T-helper 1 cell treated with Interleukin-12 subunit alpha and Interleukin-12 subunit beta and Interleukin-4 antibody, amounts not matched to agents 30 ng/mL and 1 ng/mL, for 36 hours (primary cell): ENCODE measurements around the gene SPHK1. TPM values are rescaled to one million over a fixed set of nuclear protein-coding genes. Genes with fewer than 3 reads are reported as not detected.

ENCODE experiments used
- intact Hi-C: fragments of 100-400 bp; cut with micrococcal nuclease; formaldehyde crosslinking; loops from one replicate; pipeline ENCODE4 v1.15.1; 2024
- total RNA-seq: library from RNA; stranded (reverse); gene quantifications from 2 replicates; pipeline ENCODE4 v1.2.3, GENCODE V29; 2022

The SPHK1 gene
- total RNA-seq, 1 donor from 2014 or later, result 2.5 TPM

DNA sequence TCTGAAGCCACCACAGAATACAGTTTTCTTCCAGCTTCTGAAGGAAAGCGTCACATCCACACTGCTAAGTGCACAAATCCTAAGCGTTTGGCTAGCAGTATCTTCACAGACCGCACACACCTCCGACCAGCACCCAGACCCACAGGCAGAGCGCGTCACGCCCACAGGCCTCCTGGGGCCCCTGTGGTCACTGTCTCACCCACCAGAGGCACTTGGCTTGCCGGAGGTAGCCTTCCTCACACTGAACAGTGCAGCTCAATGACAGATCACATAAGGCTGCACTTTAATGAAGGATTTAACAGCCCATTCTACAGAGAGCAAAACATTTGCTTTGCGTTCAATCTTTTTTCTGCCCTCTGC, 21.2 kb downstream of the SPHK1 start:
- intact Hi-C loops, result no loop called here

DNA sequence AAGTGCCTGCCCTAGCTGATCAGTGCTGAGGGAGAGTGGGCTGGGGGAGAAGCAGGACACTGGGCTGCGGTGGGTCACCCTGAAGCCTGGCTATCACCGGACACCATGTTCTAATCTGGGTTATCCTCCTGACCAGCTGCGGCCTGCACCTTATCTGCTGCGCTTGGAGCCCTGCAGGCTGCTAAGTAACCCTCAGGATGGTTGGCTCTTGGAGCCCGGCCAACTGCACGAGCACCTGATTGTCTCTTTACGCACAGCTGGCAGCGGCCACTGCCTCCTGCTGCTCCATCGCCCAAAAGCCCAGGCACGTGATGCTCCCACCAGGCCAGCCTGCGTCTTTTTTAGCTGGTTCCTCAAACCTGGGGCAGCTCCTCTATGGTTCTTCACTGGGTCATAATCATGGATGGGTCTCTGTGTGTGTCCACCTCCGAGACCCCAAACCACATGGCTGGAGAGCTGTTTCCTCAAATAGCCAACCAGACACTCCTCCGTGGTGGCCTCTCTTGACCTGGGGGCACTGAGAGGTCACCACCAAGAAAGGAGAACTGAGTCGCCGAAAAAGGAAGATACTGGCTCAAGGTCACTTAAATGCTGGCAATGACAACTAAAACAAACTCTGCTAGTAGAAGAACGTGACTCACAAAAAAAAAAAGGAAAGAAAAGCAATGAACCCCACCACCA, 21.7 kb downstream of the SPHK1 start:
- intact Hi-C loops, result no loop called here

DNA sequence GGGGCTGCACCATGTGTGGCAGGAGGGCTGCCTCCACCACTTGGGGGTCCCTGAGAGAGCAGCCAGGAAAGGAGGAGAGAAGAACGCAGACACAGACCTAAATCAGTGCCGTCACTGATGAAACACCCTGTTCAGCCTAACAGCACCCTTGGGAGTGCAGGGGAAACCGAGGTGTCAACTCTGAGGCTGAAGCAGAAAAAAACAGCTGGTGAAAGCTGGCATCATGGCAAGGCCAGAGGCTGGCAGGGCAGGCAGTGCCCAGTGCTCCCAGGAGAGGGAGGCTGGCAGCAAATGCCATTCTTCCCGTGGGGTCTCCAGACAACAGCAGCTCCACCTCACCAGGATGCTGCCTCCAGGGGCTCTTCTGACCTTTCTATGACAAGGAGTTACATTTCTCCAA, 23.1 kb downstream of the SPHK1 start:
- intact Hi-C loops, result no loop called here

DNA sequence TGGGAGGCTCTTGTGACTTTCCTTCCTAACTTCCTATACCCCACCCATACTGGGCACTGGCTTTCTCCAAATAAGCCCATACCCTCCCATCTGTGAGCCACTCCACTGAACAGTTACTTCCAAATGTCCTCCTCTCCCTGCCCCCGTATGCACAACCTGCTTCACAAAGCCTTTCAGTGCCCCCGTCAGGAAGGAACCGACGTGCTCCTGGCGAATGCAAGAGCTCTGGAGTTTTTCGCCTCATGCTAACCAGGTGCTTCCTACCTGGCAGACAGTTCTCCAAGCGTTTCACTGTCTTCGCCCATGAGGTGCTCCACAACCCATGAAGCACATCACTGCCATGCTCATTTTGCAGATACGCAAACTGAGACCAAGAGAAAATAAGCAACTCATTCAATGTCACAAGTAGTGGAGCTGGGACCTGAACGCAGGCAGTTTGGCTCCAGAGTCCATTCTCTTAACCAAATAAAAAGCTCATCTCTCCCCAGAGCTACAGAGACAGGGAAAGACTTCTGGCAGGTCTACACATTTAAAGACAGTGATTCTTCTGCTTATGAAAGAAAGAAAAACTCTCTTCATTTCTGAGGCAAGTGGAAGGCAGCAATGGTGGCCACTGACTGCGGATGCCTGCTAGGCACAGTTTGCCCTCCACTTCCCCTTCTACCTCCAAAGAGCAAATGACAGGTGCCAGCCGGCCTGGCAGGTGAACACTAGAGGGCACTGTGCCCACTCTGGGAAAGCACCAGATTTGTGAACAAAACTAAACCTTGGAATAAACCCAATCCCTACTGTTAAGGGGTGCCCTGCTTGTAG, 23.8 kb downstream of the SPHK1 start:
- intact Hi-C loops, result loop anchor here (1.0 to 2.0 kb wide), 5 partner anchors 45 to 139 kb away; partner anchors contain the start of gene UBE2O

DNA sequence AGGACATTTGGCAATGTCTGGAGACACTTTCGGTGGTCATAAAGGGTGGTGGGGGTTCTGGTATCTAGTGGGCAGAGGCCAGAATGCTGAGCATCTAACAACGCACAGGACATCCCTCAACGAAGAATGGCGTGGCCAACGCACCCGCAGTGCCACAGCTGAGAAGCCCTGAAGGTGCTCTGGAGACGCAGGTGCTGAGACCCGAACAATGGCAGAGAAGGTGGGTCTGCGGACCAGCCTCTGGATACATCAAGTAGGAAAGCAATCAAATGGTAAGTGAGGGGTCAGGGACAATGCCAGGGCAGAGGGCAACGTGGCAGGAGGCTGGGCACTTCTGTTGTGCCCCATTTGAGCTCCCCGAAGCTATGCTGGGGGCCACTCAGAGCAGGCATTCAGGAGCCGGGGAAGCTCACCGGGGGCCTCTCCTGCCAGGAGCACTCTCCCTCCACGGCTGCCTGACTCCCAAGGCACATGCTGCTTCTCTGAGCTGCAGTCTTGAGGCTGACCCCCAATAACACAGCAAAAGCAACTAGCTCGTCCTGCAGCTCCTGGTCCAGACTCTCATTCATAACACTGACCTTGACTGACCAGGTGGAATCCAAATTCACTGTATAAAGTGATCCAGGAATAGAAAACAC, 26.0 kb downstream of the SPHK1 start:
- intact Hi-C loops, result no loop called here

DNA sequence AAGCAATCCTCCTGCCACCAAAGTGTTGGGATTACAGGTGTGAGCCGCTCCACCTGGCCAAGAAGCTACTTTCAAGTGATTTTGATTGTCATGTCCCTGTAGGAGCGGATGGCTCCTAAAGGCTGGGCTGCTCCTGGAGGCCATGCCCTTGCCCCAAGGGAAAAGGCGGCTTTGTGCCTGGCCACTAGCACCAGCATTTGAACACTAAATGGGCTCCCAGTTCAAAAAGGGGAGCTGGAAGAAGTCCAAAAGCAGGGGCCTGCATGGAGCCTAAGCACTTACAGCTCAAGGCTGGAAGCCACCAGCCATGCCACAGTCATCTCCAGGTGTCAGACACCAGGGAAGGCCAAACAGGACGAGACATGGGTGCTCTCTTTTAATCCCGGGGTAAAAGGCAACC, 26.8 kb downstream of the SPHK1 start:
- intact Hi-C loops, result no loop called here

DNA sequence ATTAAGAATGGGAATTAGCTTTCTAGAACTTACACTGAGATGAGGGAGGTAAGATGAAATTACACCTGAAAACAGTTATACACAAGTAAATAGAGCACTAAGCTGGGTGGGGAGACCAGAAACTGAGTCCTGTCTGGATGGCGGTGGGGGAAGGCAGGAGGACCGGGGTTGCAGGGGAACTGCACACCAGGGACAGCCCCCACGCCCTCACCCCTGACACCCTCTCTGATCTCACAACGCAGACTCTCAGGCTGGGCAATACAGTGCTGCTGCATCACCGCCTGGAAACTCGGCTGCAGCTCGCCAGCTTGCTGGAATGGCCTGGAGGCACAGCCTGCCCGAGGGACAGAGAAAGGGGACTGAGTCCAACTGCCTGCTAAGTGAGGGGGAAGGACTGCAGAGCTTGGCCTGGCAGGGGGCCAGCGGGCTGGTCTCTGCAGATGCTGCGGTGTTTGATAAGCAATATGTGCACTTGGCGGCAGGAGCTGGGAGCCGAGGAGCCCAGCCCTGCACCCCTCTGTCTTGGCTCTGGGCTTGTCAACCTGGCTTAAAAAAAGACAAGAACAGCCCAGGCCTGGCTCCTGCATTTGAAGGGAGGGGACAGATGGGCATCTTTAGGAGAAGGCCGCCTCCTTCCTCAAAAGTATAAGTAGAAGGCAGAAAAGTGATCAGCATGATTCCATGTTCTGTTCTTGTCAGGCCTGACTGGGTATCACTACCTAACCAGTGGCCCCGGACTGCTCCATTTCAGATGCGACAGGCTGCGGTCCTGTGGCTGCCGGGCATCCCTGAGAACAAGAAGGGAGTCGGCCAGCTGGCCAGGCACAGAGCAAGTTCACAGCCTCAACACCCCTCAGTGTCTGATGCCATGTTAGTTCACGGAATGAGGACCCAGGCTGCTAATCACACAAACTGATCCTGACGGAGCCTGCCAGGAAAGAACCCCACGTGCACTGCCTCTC, 30.2 kb downstream of the SPHK1 start:
- intact Hi-C loops, result no loop called here

DNA sequence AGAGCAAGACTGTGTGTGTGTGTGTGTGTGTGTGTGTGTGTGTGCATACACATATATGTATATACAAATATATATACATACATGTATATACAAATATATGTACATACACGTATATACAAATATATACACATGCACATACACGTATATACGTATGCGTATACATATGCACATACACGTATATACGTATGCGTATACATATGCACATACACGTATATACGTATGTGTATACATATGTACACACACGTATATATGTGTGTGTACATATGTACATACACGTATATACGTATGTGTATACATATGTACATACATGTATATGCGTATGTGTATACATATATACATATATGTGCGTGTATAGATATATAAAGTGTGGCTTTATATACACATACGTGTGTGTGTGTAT, 31.4 kb downstream of the SPHK1 start:
- intact Hi-C loops, result no loop called here

DNA sequence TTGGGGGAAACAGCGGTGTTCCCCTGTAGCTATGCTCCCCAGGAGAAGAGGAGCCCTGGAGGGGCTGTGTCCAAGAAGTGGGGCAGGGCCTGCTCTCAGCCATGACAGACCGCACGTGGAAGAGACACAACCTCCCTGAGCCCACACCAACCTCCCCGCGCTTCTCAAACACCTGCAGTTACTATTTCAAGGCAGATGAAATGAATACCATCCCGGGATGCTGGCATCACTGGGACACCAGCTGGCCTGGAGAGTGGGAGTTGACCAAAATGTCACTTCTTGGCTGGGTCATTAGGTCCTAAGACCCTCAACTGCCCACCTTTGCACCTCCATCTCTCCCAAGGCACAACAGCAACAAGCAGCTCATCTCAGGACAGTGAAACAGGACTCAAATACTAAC, 32.0 kb downstream of the SPHK1 start:
- intact Hi-C loops, result no loop called here

DNA sequence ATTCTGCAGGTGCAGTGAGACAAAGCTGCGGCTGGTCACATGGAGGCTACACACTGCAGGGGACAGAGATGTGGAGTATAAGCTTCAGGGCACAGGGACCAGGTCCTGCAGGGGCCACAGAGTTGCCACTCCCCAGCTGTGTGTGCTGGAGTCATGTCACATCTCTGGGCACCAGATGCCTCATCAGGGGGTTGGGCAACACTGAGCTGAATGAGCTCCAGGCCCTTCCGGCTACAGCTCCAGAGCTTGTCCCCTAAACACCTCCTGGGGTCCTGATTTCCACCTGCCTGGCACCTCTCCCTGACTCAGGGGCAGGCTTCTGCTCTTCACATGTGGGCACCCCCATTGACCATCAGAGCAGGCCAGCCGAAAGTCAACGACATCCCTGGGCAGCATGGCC, 32.5 kb downstream of the SPHK1 start:
- intact Hi-C loops, result no loop called here

DNA sequence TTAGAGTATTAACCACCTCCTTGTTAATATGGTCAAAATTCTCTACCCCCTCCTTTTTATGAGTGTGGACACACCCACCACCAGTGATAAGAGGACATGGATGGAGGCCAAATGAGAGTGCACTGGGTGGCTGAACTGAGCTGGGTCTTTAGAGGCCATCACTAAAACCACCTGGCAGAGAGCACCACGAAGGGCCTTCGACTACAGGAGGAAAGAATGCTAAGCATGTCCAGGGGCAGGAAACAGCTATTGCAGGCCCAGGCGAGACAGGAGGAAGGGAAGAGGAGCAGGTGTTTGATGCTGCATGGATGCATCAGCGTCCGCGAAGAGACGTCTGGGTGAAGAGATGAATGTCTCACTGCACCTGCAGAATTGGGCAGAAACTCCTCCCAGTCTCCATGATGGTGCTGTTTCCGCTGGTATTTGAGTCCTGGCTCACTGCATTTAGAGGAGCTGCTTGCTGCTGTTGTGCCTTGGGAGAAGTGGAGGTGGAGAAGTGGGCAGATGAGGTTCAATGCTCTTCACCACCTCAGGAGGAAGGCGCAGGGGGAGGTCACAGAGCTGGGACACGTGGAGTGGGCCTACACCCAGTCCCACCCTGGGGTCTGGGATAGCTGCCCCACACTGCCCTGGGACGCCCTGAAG, 33.2 kb downstream of the SPHK1 start:
- intact Hi-C loops, result no loop called here

DNA sequence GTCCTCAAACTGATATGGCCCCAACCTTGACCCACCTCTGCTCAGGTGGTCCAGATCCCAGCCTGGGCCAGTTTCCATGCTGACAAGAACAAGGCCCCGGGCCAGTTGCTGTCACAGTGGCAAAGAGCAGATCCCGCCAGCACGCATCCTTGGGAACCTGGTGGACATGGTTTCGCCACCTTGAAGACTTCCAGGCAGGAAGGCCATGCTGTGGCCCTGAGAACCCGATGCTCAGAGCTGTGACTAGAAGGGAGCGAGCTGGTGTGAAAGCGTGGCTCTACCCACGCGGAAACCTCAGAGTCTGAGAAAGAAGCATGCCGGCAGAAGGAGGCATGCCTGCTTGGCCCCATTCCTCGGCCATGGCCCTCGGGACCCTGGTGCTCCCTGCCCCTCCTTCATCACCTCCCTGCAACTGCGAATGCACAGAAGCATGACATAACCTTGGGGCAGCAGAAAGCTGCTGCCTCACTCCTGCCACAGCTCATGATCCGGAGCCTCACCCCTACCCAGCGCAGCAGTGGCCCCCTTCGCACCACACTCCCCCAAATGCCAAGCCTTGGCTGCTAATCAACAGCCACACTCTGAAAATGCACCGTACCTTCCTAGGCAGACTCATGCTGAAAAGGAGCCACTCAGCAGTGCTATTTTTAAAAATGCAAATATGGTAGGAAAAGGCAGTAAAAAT, 35.3 kb downstream of the SPHK1 start:
- intact Hi-C loops, result no loop called here

DNA sequence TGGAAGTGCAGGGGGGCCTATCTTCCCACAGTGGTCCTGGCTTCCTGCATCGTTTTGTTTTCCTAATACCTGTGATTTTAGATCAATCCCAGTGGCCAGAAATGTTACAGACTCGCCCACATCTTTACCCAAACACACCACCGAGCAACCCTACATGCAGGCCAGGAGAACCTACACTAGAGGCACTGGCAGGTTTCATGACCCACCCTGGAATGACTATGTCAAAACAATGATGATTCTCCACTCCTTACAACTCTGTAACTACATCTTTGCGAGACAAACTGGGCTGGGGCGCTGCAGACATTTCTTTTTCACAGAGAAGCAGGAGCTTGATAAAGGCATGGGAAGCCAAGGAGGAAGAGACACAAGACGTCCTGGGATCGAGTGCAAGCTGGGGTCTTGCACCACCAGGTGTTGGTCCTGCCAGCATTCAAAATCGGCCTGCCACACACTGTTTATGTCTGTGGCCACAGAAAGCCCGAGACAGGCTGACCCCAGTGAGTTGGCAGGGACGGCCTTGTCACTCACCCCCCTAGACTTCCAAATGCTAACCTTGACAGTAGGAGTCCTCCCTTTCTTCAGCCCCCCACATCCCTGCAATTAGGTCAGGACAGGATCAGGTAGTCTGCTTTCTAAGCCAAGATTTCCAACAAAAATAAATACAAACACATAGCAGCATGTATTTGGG, 36.1 kb downstream of the SPHK1 start:
- intact Hi-C loops, result no loop called here

DNA sequence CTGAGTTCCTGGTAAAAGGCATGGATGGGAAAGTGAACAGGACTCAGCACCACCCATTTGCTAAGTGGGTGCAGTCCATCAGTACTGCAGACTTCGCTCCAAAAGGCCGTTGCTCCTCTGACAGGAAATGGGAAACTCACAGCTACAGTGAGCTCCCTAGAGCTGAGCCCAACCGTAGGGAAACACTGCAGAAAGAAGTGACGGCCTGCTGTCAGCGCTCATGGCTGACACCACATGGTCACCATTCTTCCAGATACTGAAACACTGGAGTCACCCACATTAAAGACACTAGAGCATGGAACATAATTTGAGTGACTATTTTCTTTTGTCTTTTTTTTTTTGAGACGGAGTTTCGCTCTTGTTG, 36.6 kb downstream of the SPHK1 start:
- intact Hi-C loops, result no loop called here

DNA sequence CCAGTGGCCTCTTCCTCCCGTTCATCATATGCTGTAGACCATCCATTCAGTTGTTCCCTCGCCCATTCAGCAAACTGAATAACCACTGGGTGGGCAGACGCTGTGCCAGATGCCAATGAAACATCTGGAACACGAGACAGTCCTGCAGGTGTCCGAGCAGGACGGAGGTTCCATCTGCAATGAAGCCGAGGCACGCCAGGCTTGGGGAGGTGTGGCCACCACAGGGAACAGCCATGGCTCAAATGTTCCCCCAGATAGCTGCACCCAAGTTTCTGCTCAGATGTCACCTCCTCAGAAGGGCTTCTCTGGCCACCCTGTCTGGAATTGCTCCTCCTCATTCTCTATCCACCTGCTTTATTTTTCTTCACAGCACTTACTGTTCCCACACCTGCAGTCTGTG, 38.0 kb downstream of the SPHK1 start:
- intact Hi-C loops, result no loop called here

DNA sequence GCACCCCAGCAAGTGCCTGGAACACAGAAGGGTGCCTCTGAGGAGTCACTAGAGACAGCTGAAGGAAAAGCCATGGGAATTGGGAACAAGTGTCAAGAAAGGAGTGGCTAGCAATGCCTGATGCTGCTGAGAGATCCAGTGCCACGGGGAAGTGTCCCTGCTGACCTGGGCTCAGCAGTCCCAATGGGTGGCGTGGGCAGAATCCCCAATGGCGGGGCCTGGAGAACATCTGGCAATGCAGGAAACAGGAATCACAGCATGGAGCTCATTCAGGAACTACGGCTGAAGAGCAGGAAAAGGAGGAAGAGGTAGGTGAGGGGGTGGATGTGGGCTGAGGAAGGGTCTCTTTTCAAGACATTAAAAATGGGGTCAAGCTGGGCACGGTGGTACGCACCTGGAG, 38.5 kb downstream of the SPHK1 start:
- intact Hi-C loops, result no loop called here

DNA sequence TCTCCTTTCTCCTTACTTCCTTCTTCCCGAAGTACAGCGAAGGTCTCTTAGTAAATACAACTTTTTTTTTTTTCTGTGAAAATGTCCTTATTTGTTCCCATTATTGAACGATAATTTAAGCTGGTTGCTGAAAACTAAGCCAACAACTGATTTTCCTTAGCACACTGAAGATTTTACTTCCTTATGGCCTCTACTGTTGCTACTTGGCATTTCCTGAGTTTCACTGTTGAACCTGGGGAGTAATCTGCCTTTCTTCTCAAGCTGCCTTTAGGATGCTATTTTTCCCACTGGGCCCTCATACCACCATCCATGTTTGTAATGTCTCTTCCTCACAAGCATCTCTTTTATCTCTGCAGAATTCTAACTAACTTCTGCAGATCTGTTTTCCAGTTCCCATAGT, 42.4 kb downstream of the SPHK1 start:
- intact Hi-C loops, result no loop called here

DNA sequence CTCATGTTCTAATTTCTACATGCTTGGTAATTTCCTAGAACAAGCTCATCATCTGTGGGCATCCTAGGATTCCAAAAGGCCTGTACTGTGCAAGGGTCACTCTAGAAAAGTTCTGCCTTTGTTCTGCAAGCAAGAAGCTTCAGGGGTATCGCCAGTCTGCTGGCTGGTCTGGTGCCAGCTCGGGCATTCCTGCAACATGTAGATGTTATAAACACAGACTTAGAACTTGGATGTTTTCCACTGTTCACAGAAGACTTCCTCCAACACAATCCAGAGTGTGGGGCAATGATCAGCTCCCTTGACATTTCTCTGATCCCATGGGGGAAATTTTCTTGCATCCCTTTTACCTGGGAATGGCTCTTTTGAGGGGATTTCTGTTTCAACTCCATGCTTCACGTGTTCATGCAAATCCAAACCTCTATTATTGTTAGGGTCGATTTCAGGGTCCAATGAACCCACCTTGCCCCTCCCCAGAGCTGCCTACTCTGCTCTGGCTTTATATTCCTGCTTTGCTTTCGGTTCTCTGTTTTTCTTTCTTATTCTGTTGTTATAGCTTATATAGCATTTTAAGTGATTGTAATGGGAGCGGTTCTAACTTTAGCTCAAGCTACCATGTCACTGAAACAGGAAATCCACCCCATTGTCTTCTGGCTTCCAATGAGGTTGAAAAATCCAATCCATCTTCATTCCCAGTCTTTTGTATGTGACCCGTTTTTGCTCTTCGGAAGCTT, 43.3 kb downstream of the SPHK1 start:
- intact Hi-C loops, result no loop called here

DNA sequence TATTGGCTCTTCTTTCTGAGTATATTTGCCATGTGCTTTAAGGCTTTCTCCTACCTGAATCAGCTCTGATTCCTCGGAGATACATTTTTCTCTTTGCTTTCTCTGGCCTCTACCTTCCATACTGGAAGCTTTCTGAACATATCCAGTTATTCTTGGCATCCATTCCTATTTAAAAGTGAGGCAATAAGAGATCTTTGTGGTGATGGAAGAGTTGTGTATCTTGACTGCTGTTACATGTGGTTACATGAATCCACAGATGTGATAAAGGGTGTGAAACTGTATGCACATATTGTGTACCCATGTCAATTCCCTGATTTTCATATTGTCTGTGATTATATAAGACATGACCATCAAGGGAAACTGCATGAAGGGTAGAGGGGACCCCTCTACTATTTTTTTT, 44.1 kb downstream of the SPHK1 start:
- intact Hi-C loops, result no loop called here
